ENCODE results near the gene EFCAB5.

EFCAB5 gene

DNA sequence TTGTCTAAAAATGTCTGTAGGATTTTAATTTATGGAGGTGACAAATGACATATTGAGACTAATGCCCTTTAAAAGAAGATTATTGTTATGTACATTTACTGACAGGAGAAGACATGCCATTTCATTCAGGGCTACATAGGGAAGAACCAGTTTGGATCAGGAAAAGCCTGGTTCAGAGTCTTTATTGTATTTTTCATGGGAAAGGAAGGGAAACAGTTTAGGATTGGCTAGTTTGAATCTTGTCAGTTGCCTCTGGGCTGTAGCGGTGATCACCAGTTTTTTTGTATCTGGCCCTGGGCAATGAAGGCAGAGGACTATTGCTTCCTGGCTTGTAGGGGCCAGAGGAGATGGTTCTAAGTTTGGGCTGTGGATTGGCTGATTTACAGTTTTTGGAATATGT, 206.9 kb downstream of the EFCAB5 start:
- Histone ChIP-seq H3K27me3 (ENCODE audit: control insufficient read depth, insufficient read depth, low read length, poor library complexity, severe bottlenecking) (no peaks in the 10 kb centered on the region), H3K9me3 (ENCODE audit: control insufficient read depth, low read length) (no peaks in the 10 kb centered on the region), H3K4me1 (ENCODE audit: control insufficient read depth, insufficient read depth, low read length) (no peaks in the 10 kb centered on the region), H3K36me3 (ENCODE audit: control insufficient read depth, insufficient read depth, low read length) (no peaks in the 10 kb centered on the region), H3K4me3 (ENCODE audit: insufficient read depth, low read depth, low read length) (no peak overlapping the region), H3K27ac (ENCODE audit: insufficient read depth, low read depth, low read length, poor library complexity, severe bottlenecking) (no peak overlapping the region)
- WGBS, 2 experiments, result 96 to 100% methylated on average over 1 of the region's 1 CpG

DNA sequence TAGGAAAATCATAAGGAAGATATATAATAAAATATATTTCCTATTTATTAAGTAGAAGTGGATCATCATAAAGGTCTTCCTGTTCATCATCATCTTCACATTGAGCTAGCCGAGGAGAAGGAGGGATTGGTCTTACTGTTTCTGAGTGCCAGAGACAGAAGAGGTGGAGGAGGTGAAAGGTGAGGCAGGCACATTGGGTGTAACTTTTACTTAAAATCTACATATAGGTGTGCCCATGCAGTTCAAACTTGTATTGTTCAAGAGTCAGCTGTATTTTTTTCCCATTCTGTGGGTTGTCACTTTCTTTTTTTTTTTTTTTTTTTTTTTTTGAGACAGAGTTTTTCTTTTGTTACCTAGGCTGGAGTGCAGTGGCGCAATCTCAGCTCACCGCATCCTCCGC, 210.0 kb downstream of the EFCAB5 start:
- Histone ChIP-seq H3K4me1 (ENCODE audit: control insufficient read depth, insufficient read depth, low read length) (no peaks in the 10 kb centered on the region), H3K27me3 (ENCODE audit: control insufficient read depth, insufficient read depth, low read length, poor library complexity, severe bottlenecking) (no peaks in the 10 kb centered on the region), H3K9me3 (ENCODE audit: control insufficient read depth, low read length) (no peaks in the 10 kb centered on the region), H3K27ac (ENCODE audit: insufficient read depth, low read depth, low read length, poor library complexity, severe bottlenecking) (no peak overlapping the region), H3K4me3 (ENCODE audit: insufficient read depth, low read depth, low read length) (no peak overlapping the region), H3K36me3 (ENCODE audit: control insufficient read depth, insufficient read depth, low read length) (peaks cover 4% of the 10 kb centered on the region)
- WGBS, 2 experiments, result 97 to 98% methylated on average over 3 to 4 of the region's 4 CpGs

DNA sequence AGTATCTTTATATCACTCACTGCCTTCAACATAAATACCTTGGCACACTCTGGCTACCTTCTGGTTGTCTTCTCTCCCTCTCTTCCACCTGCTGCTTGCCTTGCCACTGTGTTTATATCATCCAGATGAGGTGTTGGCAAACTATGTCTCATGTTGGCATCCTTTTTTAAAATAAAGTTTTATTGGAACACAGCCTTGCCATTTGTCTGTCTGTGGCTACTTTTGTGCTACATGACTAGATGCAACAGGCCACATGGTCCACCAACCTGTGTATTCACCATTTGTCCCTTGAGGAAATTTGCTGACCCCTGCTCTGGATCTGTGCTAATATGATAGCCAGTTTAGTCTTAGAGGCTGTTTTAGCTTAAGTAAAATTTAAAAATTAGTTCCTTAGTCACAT, 212.0 kb downstream of the EFCAB5 start:
- Histone ChIP-seq H3K36me3 (ENCODE audit: control insufficient read depth, insufficient read depth, low read length) (peaks cover 13% of the 10 kb centered on the region), H3K27me3 (ENCODE audit: control insufficient read depth, insufficient read depth, low read length, poor library complexity, severe bottlenecking) (no peaks in the 10 kb centered on the region), H3K27ac (ENCODE audit: insufficient read depth, low read depth, low read length, poor library complexity, severe bottlenecking) (no peak overlapping the region), H3K4me1 (ENCODE audit: control insufficient read depth, insufficient read depth, low read length) (no peaks in the 10 kb centered on the region), H3K4me3 (ENCODE audit: insufficient read depth, low read depth, low read length) (no peak overlapping the region), H3K9me3 (ENCODE audit: control insufficient read depth, low read length) (no peaks in the 10 kb centered on the region)

DNA sequence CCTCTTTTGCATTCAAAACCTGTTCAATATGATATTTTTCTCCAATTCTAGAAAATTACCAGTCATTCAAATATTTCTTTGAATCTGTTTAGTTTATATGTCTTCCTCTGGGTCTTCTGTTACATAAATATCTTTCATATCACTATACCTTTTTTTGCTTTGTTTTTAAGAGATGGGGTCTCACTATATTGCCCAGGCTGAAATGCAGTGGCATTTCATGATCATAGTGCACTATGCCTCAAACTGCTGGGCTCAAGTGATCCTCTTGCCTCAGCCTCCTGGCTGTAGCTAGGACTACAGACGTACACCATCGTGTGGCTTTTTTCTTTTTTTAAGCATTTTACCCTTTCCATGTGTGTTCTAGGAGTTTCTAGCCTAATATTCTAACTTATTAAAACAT, 214.0 kb downstream of the EFCAB5 start:
- Histone ChIP-seq H3K27me3 (ENCODE audit: control insufficient read depth, insufficient read depth, low read length, poor library complexity, severe bottlenecking) (no peaks in the 10 kb centered on the region), H3K9me3 (ENCODE audit: control insufficient read depth, low read length) (no peaks in the 10 kb centered on the region), H3K27ac (ENCODE audit: insufficient read depth, low read depth, low read length, poor library complexity, severe bottlenecking) (no peak overlapping the region), H3K4me3 (ENCODE audit: insufficient read depth, low read depth, low read length) (no peak overlapping the region), H3K4me1 (ENCODE audit: control insufficient read depth, insufficient read depth, low read length) (no peaks in the 10 kb centered on the region), H3K36me3 (ENCODE audit: control insufficient read depth, insufficient read depth, low read length) (peaks cover 21% of the 10 kb centered on the region)
- WGBS, 2 experiments, result 94 to 98% methylated on average over 2 of the region's 2 CpGs
